Heart left ventricle (tissue), 13 donors: ENCODE results near the gene GRHPR.

Experiments
- CTCF ChIP-seq, 12 donors: fragments of 200-600 bp; sonication (generic) in 4 of 12; IDR thresholded peaks; one replicate each; pipeline versions ENCODE4 v1.5.0 to v1.8.0; 2018 to 2022; ENCODE audit warnings: antibody characterized with exemption in 12 of 12, mild to moderate bottlenecking in 5 of 12
- POLR2A ChIP-seq, 2 donors: fragments of 450-650 bp; IDR thresholded peaks; one replicate each; pipeline ENCODE4 v1.6.1; 2017; ENCODE audit warnings: antibody characterized with exemption in 2 of 2, mild to moderate bottlenecking in 2 of 2, moderate library complexity in 2 of 2
- donor health status: ischemic (EF 13 %, LVEDD 7.1; RV severe dilation, severe dysfunction).
- donor health status: DM: no; HTN: yes; CAD: no.
- donor health status: DM: no; HTN: no; CAD: no.
- donor health status: ischemic (EF 25% LVEDD 6.9; RV normal size, moderate dysfunction).
- donor health status: ischemic (EF 25% LVEDD 5.7; RV mildly dilated, moderate dysfunction).
- donor health status: ischemic (EF 35%, LVEDD 5.7; RV mildly dilated, moderate dysfunction).
- donor health status: nonischemic (EF 11% LVEDD 7.7; RV severe dilation, severe dysfunction).
- donor health status: DM: yes; HTN: yes; CAD: no.
- donor health status: PGD.
- donor health status: ischemic (EF 29% LVEDD 5.4; RV normal size, mild dysfunction).
- donor health status: nonischemic (EF 23%, LVEDD 6.1; RV moderate dilation, normal function).

- TF ChIP-seq CTCF (IDR thresholded peaks at IDR 0.05), result no peak
- TF ChIP-seq POLR2A (IDR thresholded peaks at IDR 0.05), result no peak
These were observed 27.3 kb upstream of the GRHPR start for GRCh38 chr9:37395229-37395628.
